GF-D8 (cell line): ENCODE results near the gene MGST2.
A peak's percentile ranks its signal among the peaks of the same experiment; 100 is the strongest.

Experiments used
- DNase-seq: peaks from one replicate; lab custom pipeline; 2025; lab: John Stamatoyannopoulos, UW

MGST2 gene

DNA sequence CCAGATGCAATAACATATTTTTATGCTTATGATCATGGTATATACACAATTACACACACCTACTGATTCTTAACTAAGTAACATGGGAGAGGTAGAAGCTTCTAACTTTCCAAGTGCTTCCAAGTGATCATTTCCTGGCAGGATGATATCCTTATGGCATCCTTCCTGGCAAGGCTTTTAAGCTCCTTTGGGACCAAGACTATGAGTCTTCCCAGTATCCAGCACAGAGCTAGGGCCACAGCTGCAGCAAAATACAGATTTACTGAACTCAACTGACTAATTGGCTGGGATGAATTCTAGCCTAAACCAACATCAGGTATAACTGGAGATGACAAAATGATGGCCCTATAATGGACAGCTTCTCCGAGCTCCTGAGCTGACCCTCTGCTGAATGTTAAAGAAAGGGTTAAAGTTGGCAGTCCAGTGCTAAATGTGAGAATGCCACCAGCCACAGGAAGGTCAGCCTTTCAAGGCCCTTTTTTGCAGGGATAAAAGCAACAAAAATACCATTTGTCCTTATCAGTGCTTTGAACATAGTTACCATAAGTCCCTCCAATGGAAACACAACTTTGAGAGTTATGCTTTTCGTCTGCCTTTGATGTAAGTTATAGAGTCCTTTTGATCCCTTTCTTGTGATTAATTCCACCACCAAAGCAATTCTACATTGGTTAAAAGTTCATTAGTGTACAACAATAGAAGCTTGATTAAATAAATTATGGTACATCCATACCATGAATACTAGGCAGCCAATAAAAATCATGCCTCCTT lies 73.4 kb downstream of the MGST2 start:
- DNase-seq, result no peak

DNA sequence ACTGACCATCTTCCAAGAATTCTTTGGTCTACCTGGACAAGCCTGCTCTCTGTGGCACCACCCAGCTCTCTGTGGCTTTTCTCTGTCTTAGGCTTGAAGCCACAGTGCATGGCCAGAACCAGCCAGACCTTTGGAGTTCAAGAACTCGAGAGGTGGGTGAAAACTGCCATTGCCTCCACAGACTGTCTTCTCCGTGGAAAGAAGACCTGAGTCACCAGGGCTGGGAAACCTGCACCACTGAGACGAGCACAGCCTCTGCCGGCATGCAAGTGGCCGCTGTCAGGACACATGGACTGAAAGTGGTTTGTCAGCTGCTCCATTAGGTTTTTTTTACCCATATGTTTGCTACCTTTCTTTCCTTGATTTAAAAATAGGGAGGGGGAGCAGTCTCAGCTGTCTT lies 74.5 kb downstream of the MGST2 start:
- DNase-seq, result no peak

DNA sequence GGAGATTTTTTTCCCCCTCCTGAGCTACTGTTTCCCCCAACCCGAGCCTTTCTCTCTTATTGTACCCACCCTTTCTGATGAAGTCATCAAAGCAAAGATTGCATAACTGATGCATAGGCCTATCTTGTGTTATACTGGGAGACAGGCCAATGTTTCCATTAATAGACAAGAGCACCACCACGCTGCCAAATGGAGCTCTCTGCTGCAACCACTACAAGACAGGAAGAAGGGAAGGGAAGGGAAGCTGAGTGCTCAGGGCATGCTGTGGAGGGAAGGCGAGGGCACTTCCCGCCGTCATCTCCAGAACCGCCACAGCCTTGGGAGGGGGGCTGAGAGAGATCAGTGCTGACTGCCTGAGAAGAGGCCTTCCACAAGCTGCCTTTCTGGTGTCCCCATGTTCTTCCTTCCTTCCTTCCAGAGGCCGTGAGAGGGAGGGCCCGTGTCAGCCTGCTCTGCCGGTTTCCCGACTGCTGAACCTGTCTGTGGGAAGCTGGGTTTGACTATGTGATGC lies 75.0 kb downstream of the MGST2 start:
- DNase-seq, result peak; percentile 50

DNA sequence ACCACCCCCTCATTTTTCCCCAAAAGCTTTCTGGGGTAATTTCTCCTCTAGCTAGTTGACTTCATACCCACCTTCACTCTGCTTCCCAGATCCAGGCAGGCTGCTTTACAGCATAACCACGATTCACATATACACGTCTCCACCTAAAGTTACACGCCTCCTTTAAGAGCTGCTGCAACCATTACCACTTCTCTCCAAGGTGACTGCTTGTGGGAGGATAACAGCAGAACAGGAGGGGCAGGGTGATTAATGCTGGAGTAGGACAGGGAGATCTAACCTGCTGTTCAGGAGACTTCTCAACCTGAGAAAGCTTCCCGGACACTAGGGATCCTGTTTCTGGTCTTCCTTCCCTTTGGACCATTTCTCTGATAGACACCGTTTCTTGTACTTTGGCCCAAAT lies 77.4 kb downstream of the MGST2 start:
- DNase-seq, result no peak

DNA sequence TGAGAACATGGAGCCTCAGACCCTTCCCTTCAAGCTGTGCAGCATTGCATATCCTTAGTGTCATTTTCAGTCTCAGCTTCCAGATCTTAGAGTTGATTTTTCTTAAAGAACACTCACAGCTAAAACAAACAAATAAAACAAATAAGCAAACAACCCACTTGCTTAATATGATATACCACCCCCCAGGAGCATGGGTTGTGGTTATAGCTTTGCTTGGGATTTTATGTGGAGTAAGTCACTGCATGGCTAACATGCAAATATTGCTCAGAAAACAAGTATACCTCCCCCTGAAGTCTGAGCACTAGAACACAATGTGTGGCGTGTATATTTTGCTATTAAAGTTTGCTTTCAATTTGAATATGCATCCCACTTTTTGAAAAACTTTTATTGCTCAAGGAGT lies 78.6 kb downstream of the MGST2 start:
- no peak for DNase-seq

DNA sequence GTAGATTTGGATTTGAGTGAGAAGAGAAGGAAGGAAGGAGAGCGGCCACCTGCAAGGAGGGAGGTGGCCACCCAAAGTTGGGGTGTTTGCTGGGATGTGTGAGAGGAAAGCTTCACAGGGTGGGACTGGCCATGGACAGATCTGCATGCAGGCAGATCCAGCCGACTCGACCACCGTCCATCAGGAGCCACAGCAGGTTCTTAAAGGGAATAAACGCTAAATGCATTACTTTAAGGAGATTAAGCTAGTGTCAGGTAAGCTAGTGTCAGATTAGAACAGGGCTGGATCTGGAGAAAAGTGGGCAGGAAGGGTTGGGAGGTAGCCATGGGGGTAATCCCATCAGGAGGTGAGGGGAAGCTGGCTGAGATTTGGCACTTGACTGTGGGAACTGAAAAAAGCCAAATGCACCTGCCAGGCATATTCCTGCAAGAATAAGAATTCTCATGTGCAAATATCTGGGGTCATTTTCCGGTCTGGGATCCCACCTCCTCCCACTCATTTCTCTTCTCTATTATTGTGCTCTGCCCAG lies 79.6 kb downstream of the MGST2 start:
- no peak for DNase-seq

DNA sequence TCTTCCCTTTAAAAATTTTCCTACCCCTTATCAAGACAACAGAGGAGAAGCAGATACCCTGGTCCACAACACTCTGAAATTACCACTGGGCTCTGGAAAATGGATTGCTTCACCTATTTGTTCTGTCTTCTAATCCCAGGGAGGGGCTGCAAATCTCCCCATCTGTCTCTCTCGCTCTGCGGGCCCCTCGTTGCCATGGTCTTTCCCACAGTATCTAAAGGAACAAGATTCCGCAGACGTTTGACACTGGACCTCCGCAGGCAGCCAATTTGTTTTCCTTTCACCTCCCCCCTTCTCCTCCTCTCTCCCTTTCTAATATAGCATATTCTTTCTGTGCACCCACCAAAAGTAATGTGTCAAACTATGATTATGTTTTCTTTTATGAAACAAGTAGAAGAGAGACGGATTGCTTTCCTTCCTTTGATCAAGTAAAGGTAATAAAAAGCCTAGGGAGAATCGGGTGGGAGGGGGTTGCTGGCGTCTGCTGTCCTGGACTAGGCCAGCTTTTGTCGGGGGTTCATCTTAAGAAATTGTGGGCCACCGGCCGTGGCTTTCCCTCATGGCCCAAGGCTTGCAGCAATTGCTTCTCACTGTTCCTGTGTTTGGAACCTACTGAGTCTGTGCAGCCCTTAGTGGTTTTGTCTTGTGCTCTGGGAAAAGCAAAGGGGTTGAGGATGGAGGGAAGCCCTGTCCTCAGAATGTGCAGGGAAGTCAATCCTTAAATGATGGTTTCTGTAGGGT lies 81.0 kb downstream of the MGST2 start:
- no peak for DNase-seq

DNA sequence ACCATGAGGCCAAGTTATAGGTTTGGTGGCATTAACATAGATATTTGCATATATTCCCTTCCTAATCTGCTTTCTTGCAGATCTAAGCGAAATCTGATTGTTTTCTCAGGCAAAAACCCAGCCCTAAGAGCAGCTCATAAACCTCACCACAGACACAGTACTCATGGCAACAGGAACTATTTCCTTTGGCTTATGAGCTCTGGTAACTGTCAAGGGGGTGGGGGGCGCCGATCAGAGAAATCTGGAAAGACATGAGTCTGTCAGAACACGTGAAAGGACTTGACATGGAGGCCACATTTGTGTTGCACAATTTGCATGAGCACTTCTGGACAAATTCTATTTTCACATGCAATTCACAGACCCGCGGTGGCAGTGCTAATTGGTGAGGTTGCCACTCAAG lies 83.7 kb downstream of the MGST2 start:
- DNase-seq, result no peak

DNA sequence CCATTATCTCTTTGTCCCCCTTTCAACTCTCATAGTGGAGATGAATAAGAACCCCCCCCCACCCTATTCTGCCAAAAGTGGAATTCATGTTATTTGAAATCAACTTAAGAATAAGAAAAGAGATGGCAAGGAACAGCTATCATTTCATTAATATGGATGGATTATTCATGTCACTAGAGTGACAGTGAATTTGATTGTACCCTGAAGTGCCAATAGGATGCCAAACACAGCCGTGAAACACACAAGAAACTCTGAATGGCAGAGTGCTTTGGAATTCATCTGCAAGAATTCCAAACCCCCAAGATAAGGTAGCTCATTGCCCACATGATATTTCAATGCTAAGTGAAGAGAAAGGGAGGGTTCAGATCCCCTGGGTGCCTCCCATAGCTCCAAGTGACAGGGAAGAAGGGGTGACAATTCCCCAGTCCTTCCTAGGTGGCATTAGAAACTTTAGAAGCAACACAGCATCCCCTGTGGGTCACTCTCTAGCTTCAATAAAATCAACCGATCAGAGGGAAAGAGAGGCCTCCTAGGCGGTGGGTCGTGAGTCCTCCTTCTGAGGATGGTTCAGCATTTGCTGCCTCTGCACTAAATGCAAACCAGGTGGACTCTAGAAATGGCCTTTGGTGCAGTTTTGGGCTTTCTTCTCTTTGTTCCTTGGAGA lies 84.3 kb downstream of the MGST2 start:
- DNase-seq, result no peak

DNA sequence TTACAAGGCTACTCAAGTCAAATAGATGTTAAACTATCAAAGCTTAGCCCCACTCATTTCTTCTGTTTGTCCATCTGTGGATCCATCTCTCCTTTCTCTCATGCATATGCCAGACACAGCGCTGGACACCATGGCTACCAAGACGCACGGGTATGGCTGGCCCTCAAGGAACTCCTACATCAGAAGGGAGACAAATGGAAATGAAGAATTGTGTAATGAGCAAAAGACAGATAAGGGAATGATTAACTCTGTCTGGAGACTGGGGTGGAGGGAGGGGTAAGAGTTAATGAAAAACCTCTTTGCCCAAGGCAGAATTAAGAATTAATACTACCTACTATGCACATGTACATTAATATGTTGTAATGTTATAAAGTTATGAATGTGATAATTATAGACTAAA lies 88.1 kb downstream of the MGST2 start:
- no peak for DNase-seq
